ENCODE measurements around the gene KCNIP3.

Gene KCNIP3

DNA sequence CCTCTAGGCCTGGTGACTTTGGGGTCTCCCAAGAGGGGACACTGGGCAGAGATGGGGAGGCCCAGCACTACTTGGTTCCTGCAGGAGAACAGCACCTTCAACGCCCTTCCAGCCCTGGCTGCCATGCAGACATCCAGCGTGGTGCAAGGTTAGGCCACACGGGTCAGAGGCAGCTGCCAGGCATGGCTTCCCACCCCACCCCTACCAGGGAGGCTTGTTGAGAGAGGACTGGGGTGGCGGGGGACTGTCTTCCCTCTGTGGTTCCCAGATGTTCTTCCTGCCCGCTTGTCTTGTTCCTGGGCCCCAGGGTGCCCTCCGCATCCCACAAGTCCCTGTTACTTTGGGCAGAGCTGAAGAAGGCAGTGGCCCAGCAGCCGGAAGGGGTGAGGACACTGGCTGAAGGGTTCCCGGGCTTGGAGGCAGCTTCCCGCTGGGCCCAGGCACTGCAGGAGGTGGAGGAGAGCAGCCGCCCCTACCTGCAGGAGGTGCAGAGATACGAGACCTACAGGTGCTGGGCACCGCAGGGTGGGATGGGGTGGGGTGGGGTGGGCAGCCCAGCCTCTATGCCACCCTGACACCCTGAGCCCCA, 18.4 kb upstream of the KCNIP3 start:
- TF ChIP-seq, protein P1, sequence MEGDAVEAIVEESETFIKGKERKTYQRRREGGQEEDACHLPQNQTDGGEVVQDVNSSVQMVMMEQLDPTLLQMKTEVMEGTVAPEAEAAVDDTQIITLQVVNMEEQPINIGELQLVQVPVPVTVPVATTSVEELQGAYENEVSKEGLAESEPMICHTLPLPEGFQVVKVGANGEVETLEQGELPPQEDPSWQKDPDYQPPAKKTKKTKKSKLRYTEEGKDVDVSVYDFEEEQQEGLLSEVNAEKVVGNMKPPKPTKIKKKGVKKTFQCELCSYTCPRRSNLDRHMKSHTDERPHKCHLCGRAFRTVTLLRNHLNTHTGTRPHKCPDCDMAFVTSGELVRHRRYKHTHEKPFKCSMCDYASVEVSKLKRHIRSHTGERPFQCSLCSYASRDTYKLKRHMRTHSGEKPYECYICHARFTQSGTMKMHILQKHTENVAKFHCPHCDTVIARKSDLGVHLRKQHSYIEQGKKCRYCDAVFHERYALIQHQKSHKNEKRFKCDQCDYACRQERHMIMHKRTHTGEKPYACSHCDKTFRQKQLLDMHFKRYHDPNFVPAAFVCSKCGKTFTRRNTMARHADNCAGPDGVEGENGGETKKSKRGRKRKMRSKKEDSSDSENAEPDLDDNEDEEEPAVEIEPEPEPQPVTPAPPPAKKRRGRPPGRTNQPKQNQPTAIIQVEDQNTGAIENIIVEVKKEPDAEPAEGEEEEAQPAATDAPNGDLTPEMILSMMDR (IDR thresholded peaks at IDR 0.05; ENCODE audit: low read depth, low read length): no peak
- H3K4me3 ChIP-seq (replicated peaks in 1 of 2; ENCODE audit: low read depth in 2 of 2, low read length in 2 of 2): no peak overlapping the region
- DNase-seq (ENCODE audit: low read depth in 2 of 2): no peak

DNA sequence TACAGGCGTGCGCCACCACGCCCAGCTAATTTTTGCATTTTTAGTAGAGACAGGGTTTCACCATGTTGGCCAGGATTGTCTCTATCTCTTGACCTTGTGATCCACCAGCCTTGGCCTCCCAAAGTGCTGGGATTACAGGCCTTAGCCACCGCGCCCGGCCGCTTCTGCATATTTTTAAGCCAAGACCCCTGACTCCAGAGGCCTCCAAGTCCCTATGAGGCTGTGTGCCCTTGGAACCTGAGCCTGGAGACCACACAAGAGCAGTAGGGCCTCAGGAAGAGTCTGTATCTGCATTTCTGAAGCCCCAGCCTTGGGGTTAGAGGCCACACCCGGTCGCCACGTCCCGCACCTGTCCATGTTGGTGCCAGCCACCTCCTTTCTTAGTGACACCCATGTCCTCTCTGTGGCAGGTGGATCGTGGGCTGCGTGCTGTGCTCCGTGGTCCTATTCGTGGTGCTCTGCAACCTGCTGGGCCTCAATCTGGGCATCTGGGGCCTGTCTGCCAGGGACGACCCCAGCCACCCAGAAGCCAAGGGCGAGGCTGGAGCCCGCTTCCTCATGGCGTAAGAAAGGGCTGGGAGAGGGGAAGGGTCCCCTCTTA, 17.6 kb upstream of the KCNIP3 start:
- no peak for DNase-seq (ENCODE audit: low read depth in 2 of 2)
- H3K4me3 ChIP-seq (replicated peaks in 1 of 2; ENCODE audit: low read depth in 2 of 2, low read length in 2 of 2): no peak overlapping the region
- TF ChIP-seq, protein P1 (IDR thresholded peaks at IDR 0.05; ENCODE audit: low read depth, low read length): no peak

DNA sequence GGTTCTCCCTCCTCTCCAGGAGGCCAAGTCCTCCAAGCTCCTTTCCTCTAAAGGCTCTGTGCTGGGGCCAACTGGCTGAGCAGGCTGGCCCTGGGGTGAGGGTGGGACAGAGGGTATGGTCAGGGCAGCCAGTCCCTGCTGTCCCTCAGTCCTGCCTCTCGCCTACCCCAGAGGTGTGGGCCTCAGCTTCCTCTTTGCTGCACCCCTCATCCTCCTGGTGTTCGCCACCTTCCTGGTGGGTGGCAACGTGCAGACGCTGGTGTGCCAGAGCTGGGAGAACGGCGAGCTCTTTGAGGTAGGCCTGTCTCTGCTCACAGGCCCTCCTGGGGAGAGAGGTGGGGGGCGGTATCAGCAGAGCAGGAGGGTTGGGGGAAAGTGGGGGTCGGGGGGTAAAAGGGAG, 16.1 kb upstream of the KCNIP3 start:
- TF ChIP-seq, protein P1 (IDR thresholded peaks at IDR 0.05; ENCODE audit: low read depth, low read length): no peak
- no peak overlapping the region for H3K4me3 ChIP-seq (replicated peaks in 1 of 2; ENCODE audit: low read depth in 2 of 2, low read length in 2 of 2)
- no peak for DNase-seq (ENCODE audit: low read depth in 2 of 2)

DNA sequence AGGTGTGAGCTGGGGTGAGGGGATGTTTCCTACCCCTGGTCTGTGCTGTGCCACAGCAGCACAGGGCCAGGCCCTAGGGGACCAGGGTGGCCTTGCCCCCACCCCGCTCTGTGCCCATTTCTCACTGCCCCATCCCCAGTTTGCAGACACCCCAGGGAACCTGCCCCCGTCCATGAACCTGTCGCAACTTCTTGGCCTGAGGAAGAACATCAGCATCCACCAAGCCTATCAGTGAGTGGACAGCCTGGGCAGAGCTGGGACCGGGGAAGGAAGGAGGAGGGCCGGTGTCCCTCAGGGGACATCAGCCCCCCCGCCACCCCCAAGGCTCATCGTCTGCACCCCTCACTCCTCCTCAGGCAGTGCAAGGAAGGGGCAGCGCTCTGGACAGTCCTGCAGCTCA, 15.4 kb upstream of the KCNIP3 start:
- TF ChIP-seq, protein P1 (IDR thresholded peaks at IDR 0.05; ENCODE audit: low read depth, low read length): no peak
- no peak for DNase-seq (ENCODE audit: low read depth in 2 of 2)
- no peak overlapping the region for H3K4me3 ChIP-seq (replicated peaks in 1 of 2; ENCODE audit: low read depth in 2 of 2, low read length in 2 of 2)

DNA sequence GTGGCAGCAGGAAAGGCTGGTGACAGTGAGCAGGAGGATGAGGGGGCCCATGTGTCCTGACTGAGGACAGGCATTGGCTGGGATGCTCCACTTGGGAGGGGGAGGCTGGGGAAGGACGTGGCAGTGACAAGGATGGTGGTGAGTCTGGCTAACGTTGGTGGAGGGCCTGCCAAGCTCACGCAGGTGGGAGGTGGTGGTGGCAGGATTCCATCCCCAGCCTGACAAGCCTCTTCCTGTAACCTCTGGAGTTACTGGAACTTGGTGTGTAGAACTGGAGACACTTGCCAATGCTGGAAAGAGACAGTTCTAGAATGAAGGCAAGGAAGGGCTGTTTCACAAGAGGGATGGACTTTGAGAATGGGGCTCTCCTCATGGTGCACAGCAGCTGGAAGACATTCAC, 14.7 kb upstream of the KCNIP3 start:
- TF ChIP-seq, protein P1 (IDR thresholded peaks at IDR 0.05; ENCODE audit: low read depth, low read length): no peak

DNA sequence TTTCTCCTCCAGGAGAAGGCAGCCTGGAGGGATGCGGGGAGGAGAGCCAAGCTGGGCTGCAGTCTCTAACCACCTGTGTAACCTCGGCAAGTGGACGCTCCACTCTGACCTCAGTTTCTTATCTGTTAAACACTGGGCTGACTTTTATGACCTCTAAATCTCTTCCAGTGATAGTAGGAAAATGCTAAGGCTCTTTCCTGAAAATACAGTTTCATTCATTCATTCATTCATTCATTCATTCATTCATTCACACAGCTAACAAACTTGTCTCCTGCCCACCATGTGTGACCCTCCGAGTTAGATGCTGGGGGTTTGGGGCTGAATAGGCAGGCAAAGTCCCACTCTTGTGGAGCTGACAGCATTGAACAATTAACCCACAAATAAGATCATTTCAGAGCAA, 13.6 kb upstream of the KCNIP3 start:
- DNase-seq (ENCODE audit: low read depth in 2 of 2): no peak
- TF ChIP-seq, protein P1 (IDR thresholded peaks at IDR 0.05; ENCODE audit: low read depth, low read length): no peak
- no peak overlapping the region for H3K4me3 ChIP-seq (replicated peaks in 1 of 2; ENCODE audit: low read depth in 2 of 2, low read length in 2 of 2)

More for the DNA sequence above, 14.7 kb upstream of the KCNIP3 start:
- no peak overlapping the region for H3K4me3 ChIP-seq (replicated peaks in 1 of 2; ENCODE audit: low read depth in 2 of 2, low read length in 2 of 2)
- DNase-seq (ENCODE audit: low read depth in 2 of 2): no peak

All from cardiac fibroblast (primary cell).